ENCODE results near the gene GPR39. TPM values are rescaled to one million over a fixed set of nuclear protein-coding genes. Genes with fewer than 3 reads are reported as not detected.

The GPR39 gene
- total RNA-seq, 4 donors from 2014 or later: 0.21 to 1.8 (median 0.22) TPM; not detected in 1

- Histone ChIP-seq H3K27me3 (no peaks in the 10 kb centered on the region), H3K4me3 (no peak overlapping the region), H3K4me1 (no peaks in the 10 kb centered on the region), H3K36me3 (no peaks in the 10 kb centered on the region), H3K9me3 (no peaks in the 10 kb centered on the region), H3K27ac (no peak overlapping the region)
- WGBS, 2 donors: 48 to 53% methylated on average over 2 of the region's 2 CpGs
- TF ChIP-seq EP300 (IDR thresholded peaks at IDR 0.05) (no peak), CTCF (IDR thresholded peaks at IDR 0.05) (no peak), POLR2A (IDR thresholded peaks at IDR 0.05) (no peak)
- no peak for DNase-seq (ENCODE audit: low spot score in 2 of 2)
Measured at GRCh38 chr2:132400169-132400900, 16.3 kb upstream of the GPR39 start.

GRCh38 chr2:132400901-132401240 is 15.7 kb upstream of the GPR39 start:
- Histone ChIP-seq H3K36me3 (no peaks in the 10 kb centered on the region), H3K27me3 (no peaks in the 10 kb centered on the region), H3K4me1 (no peaks in the 10 kb centered on the region), H3K27ac (no peak overlapping the region), H3K9me3 (no peaks in the 10 kb centered on the region), H3K4me3 (no peak overlapping the region)
- no peak for DNase-seq (ENCODE audit: low spot score in 2 of 2)
- TF ChIP-seq POLR2A (IDR thresholded peaks at IDR 0.05): no peak
- no peak for TF ChIP-seq CTCF (IDR thresholded peaks at IDR 0.05)
- no peak for TF ChIP-seq EP300 (IDR thresholded peaks at IDR 0.05)
- WGBS, 2 donors: 54 to 56% methylated on average over 2 of the region's 2 CpGs

- DNase-seq (ENCODE audit: low spot score in 2 of 2): no peak
- Histone ChIP-seq H3K9me3 (no peaks in the 10 kb centered on the region), H3K4me3 (no peak overlapping the region), H3K36me3 (no peaks in the 10 kb centered on the region), H3K4me1 (no peaks in the 10 kb centered on the region), H3K27ac (no peak overlapping the region), H3K27me3 (no peaks in the 10 kb centered on the region)
- 76 to 83% methylated on average over 2 of the region's 2 CpGs for WGBS, 2 donors
- TF ChIP-seq CTCF (IDR thresholded peaks at IDR 0.05) (no peak), POLR2A (IDR thresholded peaks at IDR 0.05) (no peak), EP300 (IDR thresholded peaks at IDR 0.05) (no peak)
Measured at GRCh38 chr2:132401326-132401725, 15.3 kb upstream of the GPR39 start.

- H3K36me3 ChIP-seq: no peaks in the 10 kb centered on the region
- no peaks in the 10 kb centered on the region for H3K27me3 ChIP-seq
- H3K27ac ChIP-seq: no peak overlapping the region
- no peak for DNase-seq (ENCODE audit: low spot score in 2 of 2)
- no peaks in the 10 kb centered on the region for H3K9me3 ChIP-seq
- H3K4me3 ChIP-seq: no peak overlapping the region
- no peaks in the 10 kb centered on the region for H3K4me1 ChIP-seq
- TF ChIP-seq EP300 (IDR thresholded peaks at IDR 0.05) (no peak), CTCF (IDR thresholded peaks at IDR 0.05) (no peak), POLR2A (IDR thresholded peaks at IDR 0.05) (no peak)
- 63 to 66% methylated on average over 4 of the region's 4 CpGs for WGBS, 2 donors
Measured at GRCh38 chr2:132403146-132403545, 13.5 kb upstream of the GPR39 start.

- DNase-seq (ENCODE audit: low spot score in 2 of 2): no peak
Measured at GRCh38 chr2:132404056-132404455, 12.5 kb upstream of the GPR39 start.

More at GRCh38 chr2:132404056-132404455, 12.5 kb upstream of the GPR39 start:
- H3K9me3 ChIP-seq: no peaks in the 10 kb centered on the region
- WGBS, 2 donors: 70 to 77% methylated on average over 8 of the region's 8 CpGs
- TF ChIP-seq POLR2A (IDR thresholded peaks at IDR 0.05): no peak
- no peak for TF ChIP-seq EP300 (IDR thresholded peaks at IDR 0.05)
- TF ChIP-seq CTCF (IDR thresholded peaks at IDR 0.05): no peak
- H3K27me3 ChIP-seq: no peaks in the 10 kb centered on the region
- H3K4me3 ChIP-seq: no peak overlapping the region
- H3K36me3 ChIP-seq: no peaks in the 10 kb centered on the region
- H3K27ac ChIP-seq: no peak overlapping the region
- H3K4me1 ChIP-seq: no peaks in the 10 kb centered on the region

All from tibial nerve (tissue), 4 donors.